ENCODE data around the gene VPS33A.

Gene VPS33A

DNA sequence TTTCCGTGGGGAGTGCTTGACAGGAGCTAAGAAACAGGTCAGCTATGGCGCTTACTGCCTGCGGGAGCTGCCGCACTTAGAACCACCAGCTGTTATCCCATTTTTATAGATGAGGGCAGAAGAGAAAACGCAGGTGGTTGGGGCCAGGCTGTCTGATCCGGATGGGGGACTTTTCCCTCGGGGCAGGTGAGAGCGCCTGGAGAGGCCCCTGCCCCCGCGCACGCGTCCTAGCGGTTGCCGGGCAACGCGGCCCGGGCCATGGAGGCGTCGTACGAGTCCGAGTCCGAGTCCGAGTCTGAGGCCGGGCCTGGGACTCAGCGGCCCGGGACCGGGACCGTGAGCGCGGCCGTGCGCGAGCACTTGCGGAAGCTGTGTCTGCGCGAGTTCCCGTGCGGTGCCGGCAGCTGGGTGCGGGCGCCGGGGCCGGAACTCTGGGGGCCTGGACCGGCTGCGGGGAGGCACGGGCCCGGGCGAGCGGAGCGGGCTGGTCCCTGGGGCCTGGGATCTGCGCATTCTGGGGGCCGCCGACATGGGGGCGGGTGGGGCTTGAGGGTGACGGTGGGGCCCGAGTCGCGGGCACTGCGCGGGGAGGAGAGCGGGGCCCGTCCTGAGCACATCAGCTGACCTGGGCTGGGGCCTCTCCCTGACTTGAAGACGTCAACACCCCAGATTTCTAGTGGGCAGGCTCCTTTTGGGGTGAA is 83.3 kb downstream of the VPS33A start, which contains the start of gene LRRC43:
TSS of gene LRRC43 (plus strand) at position 237 of the 701 bp plus-strand sequence. CDS start at position 259, 22 bp downstream.
- Histone ChIP-seq H3K27ac (ENCODE audit: low read depth, low read length, poor library complexity, severe bottlenecking) (no peak within 1 kb of the TSS), H3K4me1 (ENCODE audit: insufficient read depth, low read length, severe bottlenecking) (peaks cover 23% of the 10 kb centered on the region), H3F3A (ENCODE audit: insufficient read depth, low read length) (no peaks in the 10 kb centered on the region), H3K9me3 (ENCODE audit: low read length) (no peaks in the 10 kb centered on the region), H2AFZ (ENCODE audit: low read length) (no peak within 1 kb of the TSS; the same call in 1 of the 2 replicates), H3K27me3 (ENCODE audit: insufficient read depth, low read length) (0 out of 2 replicates have a peak, but pooled peaks cover 3% of the 10 kb centered on the region), H3K36me3 (ENCODE audit: insufficient read depth, low read length) (no peaks in the 10 kb centered on the region), H3K79me2 (ENCODE audit: insufficient read depth, low read length) (no peaks in the 10 kb centered on the region), H3K4me3 (ENCODE audit: low read depth, low read length, poor library complexity, severe bottlenecking) (peak within 1 kb of the TSS; percentile 60), H3K4me2 (ENCODE audit: low read length) (peak within 1 kb of the TSS; percentile 84), H3K9ac (ENCODE audit: low read length) (peak within 1 kb of the TSS; percentile 57; the same call in 1 of the 2 replicates), H4K20me1 (ENCODE audit: insufficient read depth, low read length) (no peaks in the 10 kb centered on the region), H3K9me2 (ENCODE audit: low read depth, low read length) (no peaks in the 10 kb centered on the region)
- no peak for TF ChIP-seq CTCF (IDR thresholded peaks at IDR 0.05; ENCODE audit: low read length)
